NCI-H1105 treated with DMSO at 0.1 percent for 48 hours (cell line): ENCODE measurements around the gene NRXN3.

Experiments used
- DNase-seq: peaks from one replicate; lab custom pipeline; 2025; lab: John Stamatoyannopoulos, UW

NRXN3 gene

GRCh38 chr14:79638672-79639266 is 1468.6 kb downstream of the NRXN3 start:
- no peak for DNase-seq

DNA sequence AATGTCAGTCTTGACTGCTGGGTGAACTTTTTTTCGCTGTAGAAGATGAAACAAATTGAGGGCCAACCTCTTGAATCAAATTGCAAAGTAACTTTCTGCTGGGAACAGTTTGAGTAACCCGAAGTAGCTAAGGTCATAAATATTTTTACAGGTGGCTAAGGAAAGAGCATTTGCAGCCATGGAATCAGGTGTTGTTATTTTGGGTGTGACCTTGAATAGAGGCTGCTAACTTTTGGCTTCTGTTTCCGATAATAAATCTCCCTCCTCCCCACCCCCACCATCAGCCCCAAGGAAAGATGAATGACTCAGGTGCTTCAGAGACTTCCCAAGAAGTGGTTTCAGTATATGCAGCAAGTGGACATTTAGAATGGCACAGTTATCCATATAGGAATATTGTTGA is 1469.4 kb downstream of the NRXN3 start:
- DNase-seq: no peak

DNA sequence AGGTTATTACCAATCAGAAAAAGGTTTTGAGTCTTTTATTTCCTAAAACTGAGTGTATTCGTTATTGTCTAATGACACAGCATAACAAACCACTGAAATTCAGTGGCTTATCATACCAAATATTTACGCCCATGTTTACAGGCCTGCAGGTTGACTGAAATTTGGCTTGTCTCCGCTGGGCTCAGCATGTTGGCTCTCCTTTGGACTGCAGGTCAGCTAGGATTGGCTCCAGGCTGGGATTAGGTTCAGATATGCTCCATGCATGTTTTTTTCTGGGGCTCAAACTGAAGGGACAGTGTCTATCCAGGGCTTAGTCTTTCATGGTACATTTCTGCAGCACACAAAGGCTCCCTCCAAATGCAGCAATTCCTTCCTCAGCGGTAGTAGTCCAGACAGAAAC is 1471.2 kb downstream of the NRXN3 start:
- no peak for DNase-seq

- no peak for DNase-seq
These were observed 1473.0 kb downstream of the NRXN3 start for GRCh38 chr14:79643132-79643531.

DNA sequence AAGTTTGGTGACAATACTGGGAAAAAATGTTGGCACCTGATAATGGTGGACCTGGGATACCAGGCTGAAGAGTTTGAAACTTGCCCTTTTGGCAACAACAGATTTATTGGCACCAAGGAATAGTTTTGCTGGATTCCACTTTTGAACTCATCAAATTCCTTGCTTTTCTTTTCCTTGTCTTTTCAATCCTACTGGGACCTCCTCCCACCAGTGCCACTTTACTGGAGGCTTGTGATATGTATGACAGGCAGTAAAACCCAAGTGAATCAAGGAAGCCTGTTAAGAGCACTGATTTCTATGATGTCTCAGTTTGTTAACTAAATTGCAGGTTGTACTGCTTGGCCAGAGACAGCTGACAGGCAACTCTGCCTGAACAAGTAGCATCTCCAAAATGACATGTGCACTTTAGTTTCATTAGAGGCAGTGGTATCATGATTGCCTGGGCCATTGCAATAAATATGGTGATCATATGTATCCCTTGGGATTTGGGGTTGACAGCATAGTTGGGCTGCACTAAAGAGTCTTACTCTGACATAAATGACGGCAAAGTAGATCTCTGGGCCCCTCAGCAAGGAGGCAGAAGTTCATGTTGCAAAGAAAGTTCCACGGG is 1475.7 kb downstream of the NRXN3 start:
- DNase-seq: no peak

- DNase-seq: no peak
These were observed 1479.7 kb downstream of the NRXN3 start for GRCh38 chr14:79649856-79650255.

DNA sequence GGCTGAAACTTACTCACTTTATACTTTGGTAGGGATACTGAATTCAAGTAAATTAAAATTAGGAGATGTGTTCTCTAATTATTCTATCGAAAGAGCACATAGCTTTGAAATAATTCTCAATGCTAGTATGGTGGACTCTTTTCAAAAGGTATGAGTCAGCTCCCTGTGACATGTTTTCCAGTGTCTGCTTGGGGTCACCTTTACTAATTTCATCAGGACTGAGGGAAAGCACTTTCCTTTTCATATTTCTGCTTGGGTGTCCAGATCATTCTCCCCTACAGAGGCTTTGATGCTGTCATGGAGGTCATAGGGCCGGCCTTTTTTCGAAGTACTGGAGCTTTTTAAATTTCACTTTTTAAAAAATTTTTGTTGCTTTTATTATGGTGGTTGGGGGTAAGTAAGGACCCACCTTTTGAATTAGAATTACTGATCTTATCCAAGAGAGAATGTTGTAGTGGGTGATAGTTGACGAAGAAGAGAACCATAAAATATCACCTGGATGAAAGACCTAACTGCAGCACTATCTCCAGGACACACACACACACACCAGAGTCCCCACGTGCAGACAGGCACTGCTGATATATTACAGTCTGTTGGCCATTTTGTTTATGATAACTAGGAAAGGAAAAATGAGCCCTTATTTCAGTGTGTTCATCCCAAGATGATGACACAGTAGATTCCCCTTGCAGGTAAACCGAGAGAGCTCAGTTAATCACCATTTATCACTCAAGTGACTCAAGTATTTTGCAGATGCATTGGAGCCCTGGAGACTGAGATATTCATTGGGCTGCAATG is 1482.5 kb downstream of the NRXN3 start:
- no peak for DNase-seq

- no peak for DNase-seq
These were observed 1485.9 kb downstream of the NRXN3 start for GRCh38 chr14:79656056-79656455.

DNA sequence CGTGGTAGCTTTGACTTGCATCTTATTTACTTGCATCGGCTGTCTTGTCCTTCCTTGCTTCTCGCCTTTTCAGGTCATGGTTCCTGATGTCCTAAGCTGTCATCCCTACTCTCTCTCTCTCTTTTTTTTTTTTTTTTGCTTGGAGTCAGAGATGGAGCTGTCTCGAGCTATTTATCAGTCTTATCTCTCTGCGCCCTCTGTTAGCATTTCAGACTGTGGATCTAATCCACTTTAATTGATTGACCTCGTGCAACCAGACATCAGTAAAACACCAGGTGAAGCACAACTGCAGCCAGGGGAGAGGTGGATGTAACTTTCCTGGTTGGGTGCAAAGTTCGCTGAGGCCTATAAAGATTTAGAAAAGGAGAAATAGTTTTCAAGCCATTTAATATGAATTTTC is 1486.3 kb downstream of the NRXN3 start:
- DNase-seq: no peak

GRCh38 chr14:79658221-79658620 is 1488.0 kb downstream of the NRXN3 start:
- DNase-seq: no peak

- no peak for DNase-seq
These were observed 1488.6 kb downstream of the NRXN3 start for GRCh38 chr14:79658769-79659168.

DNA sequence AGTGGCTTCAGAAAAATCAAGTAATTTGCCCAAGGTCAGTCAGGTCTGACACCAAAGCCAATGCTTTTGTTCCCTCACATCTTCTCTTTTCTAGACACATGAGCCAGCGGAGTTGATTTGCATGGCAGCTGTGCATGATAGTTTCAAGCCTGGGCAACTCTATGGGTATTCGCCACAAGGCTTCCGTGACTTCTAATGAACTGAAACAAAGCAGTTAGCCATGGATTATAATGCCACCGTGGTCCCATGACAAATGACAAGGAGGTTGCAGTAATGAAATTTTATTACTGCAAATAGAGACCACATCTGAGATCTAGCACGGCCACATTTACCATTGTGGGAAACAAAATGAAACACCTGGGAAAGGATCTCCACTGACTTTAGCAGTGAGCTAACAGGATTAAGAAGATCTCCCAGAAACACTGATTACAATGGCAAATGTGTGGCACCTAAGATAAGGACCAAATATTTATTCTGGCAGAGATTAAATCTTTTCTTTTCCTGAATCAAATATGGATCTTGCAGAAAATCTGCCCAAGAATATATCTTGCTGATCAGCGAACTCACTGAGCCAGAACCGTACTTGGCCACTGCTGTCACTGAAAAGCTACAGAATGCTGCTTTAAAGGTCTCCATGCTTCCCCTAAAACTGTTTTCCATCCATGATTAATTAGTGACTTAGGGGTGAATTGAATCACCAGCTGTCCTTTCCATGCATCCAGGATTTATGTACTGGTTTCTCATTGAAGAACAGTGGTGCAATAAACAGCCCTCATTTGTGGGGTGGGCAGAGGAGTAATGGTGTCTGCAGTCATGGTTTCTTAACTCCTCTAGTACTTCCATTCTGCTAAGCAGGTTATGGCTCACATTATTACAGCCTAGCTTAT is 1490.1 kb downstream of the NRXN3 start:
- DNase-seq: no peak

- no peak for DNase-seq
These were observed 1491.6 kb downstream of the NRXN3 start for GRCh38 chr14:79661752-79662151.

DNA sequence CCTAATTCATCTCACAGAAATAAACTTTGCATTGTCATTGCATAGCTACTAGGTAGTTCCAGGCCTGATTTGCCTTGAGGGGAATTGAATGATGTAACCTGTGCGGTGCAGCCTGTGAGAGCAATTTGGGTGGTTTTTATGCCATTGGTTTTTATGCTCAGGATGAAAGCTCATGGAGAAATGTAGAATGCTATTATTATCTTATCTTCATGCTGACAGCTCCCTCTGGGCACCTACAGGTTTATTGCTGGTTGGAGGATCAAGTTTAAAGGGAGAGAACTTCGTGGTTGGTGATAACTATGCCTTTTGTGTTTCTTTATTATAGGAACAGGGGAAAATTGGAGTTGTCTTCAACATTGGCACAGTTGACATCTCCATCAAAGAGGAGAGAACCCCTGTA is 1493.3 kb downstream of the NRXN3 start:
- no peak for DNase-seq

GRCh38 chr14:79665556-79665955 is 1495.4 kb downstream of the NRXN3 start:
- DNase-seq: no peak

GRCh38 chr14:79668951-79669350 is 1498.8 kb downstream of the NRXN3 start:
- peak; percentile 54 for DNase-seq

- DNase-seq: no peak
These were observed 1500.6 kb downstream of the NRXN3 start for GRCh38 chr14:79670811-79671210.

DNA sequence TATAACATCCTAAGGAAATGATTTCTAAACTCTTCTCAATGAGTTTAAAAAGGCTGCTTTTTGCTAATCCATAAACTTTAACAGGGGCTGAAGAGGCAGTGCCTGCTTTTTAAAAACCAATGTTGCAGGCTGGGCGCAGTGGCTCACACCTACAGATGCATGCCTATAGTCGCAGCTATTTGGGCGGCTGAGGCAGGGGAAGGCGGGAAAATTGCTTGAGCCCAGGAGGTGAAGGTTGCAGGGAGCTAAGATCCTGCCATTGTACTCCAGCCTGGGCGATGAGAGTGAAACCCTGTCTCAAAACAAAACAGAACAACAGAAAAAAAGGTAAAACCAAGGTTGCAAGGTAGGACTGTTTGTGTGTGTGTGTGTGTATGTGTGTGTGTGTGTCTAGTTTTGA is 1509.9 kb downstream of the NRXN3 start:
- DNase-seq: no peak

GRCh38 chr14:79686196-79686595 is 1516.0 kb downstream of the NRXN3 start:
- no peak for DNase-seq

- DNase-seq: no peak
These were observed 1520.8 kb downstream of the NRXN3 start for GRCh38 chr14:79690960-79691359.

DNA sequence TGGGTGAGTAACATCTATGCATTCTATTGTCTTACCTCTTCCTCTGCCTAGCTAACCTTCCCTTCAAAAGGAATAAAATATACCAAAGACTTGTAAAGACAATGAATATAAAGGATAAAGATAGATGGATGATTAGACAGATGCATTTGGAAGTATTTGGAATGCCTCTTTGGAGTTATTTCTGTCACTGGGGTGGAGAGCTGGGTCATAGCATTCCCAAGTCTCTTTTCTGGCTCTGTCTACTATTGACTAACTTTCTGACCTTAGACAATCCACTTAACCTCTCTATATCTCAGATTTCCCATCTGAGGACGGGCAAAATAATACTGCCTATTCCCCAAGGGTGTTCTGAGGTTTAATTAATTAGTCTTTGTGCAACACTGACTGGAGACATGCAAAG is 1523.8 kb downstream of the NRXN3 start:
- DNase-seq: no peak

- DNase-seq: no peak
These were observed 1525.1 kb downstream of the NRXN3 start for GRCh38 chr14:79695307-79695706.
